22Rv1 (cell line): ENCODE results near the gene EDRF1.

Experiments
- CTCF ChIP-seq: fragments of 450-650 bp; IDR thresholded peaks from 2 replicates; pipeline ENCODE4 v1.5.1; 2017; ENCODE audit warnings: mild to moderate bottlenecking
- ZFX ChIP-seq: fragments of 450-650 bp; IDR thresholded peaks from 2 replicates; pipeline ENCODE4 v1.6.1; 2017; ENCODE audit warnings: antibody characterized with exemption, borderline replicate concordance

DNA sequence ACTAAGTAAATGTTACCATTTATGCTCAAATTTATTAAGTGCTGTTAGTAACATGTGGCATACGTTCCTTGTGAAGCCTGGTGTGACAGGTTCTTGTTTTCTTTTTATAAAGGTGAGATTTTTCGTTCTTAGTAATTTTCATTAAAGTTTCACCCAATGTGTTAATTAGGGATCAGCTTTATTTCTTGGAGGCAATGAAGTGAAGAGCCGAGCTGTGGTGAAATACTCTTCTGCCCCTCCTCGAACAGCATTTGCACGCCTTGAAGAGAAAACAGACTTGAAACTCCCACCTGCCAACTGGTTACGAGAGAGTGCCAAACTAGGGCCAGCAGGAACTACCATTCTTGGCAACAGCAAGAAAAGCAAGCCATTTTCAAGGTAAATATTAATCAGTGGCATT lies 1.5 kb downstream of the EDRF1 start:
- TF ChIP-seq CTCF (no peak), ZFX (no peak)
